A673 (cell line): ENCODE results near the gene PRKD1. TPM values are rescaled to one million over a fixed set of nuclear protein-coding genes. Genes with fewer than 3 reads are reported as not detected.

Source experiments
- Bru-seq: library from RNA; stranded (reverse); fragments of 400-500 nt; gene quantifications from one replicate; lab custom pipeline; 2021; lab: Mats Ljungman, UMichigan
- BruChase-seq, 2 experiments: library from RNA; stranded (reverse); fragments of 400-500 nt; gene quantifications; one replicate each; lab custom pipeline; 2021; lab: Mats Ljungman, UMichigan
- BruUV-seq: library from RNA; stranded (reverse); fragments of 400-500 nt; replicated peaks from 2 replicates; lab custom pipeline; 2021; lab: Mats Ljungman, UMichigan
- CTCF ChIA-PET: fragments of 300-600 bp; sonication (Branson Sonifier 250); formaldehyde crosslinking; loops from one replicate; lab custom pipeline; 2022; ENCODE audit warnings: antibody characterized with exemption; lab: Charles Lee
- POLR2A ChIA-PET: fragments of 300-600 bp; sonication (Branson Sonifier 250); formaldehyde crosslinking; loops from one replicate; lab custom pipeline; 2022; ENCODE audit warnings: antibody characterized with exemption; ENCODE audit not compliant: low non-redundant PET; lab: Charles Lee
- DNase-seq: peaks from one replicate; pipeline ENCODE4 v3.0.0-alpha.2; 2015; ENCODE audit warnings: low spot score
- H3K27ac ChIP-seq: fragments of 200-600 bp; sonication (generic); 2 replicates; pipeline ENCODE4 v1.5.1; 2016; ENCODE audit warnings: mixed run types, low read depth, mild to moderate bottlenecking, mixed read lengths, antibody characterized with exemption, low read length; ENCODE audit not compliant: poor library complexity, severe bottlenecking
- H3K27me3 ChIP-seq: fragments of 200-600 bp; sonication (generic); replicated peaks from 2 replicates; pipeline ENCODE4 v1.6.1; 2017; ENCODE audit warnings: mixed run types, low read depth, mild to moderate bottlenecking, mixed read lengths, antibody characterized with exemption, low read length; ENCODE audit not compliant: insufficient read depth, poor library complexity
- H3K36me3 ChIP-seq: fragments of 200-600 bp; sonication (generic); 2 replicates; pipeline ENCODE4 v1.6.1; 2016; ENCODE audit warnings: mixed run types, mild to moderate bottlenecking, mixed read lengths, antibody characterized with exemption, low read length; ENCODE audit not compliant: insufficient read depth, poor library complexity, severe bottlenecking
- H3K4me1 ChIP-seq: fragments of 200-600 bp; sonication (generic); 2 replicates; pipeline ENCODE4 v1.6.1; 2017; ENCODE audit warnings: mixed run types, mild to moderate bottlenecking, mixed read lengths, antibody characterized with exemption, low read length; ENCODE audit not compliant: insufficient read depth, poor library complexity, severe bottlenecking
- H3K4me3 ChIP-seq: fragments of 200-600 bp; sonication (generic); 2 replicates; pipeline ENCODE4 v1.5.1; 2016; ENCODE audit warnings: low read depth, mixed run types, mild to moderate bottlenecking, mixed read lengths, low read length; ENCODE audit not compliant: poor library complexity, severe bottlenecking
- H3K9me3 ChIP-seq: fragments of 200-600 bp; sonication (generic); 2 replicates; pipeline ENCODE4 v1.6.1; 2016; ENCODE audit warnings: mixed run types, low read depth, mild to moderate bottlenecking, mixed read lengths, antibody characterized with exemption, low read length; ENCODE audit not compliant: poor library complexity, severe bottlenecking
- EZH2 ChIP-seq: fragments of 200-600 bp; sonication (generic); IDR thresholded peaks from 2 replicates; pipeline ENCODE4 v1.6.1; 2017; ENCODE audit warnings: borderline replicate concordance, low read depth, mild to moderate bottlenecking, mixed read lengths, antibody characterized with exemption, low read length; ENCODE audit not compliant: poor library complexity, severe bottlenecking
- intact Hi-C: fragments of 100-400 bp; cut with micrococcal nuclease; formaldehyde crosslinking; loops from one replicate; pipeline ENCODE4 v1.10.0; 2022; ENCODE audit not compliant: unreplicated experiment
- long read RNA-seq: library from polyadenylated mRNA; stranded (forward); transcript quantifications from one replicate; pipeline ENCODE4 v2.0.0, GENCODE V29; 2022
- total RNA-seq: library from RNA; stranded (reverse); gene quantifications from 2 replicates; pipeline ENCODE4 v1.2.3, GENCODE V29; 2021
- TF ChIP-seq, protein P1 (sequence below): fragments of 300-800, 200-600 bp; sonication (generic); conservative IDR thresholded peaks from 2 replicates; pipeline ENCODE4 v1.5.1; 2017; ENCODE audit warnings: low read depth, mild to moderate bottlenecking, antibody characterized with exemption, low read length, moderate library complexity, mixed read lengths

The PRKD1 gene
- total RNA-seq (41.5 and 45.7 TPM in 2 replicates), Bru-seq, nascent RNA (percentile 93 among the genes with signal in this experiment), BruChase-seq, experiment 1, labeled RNA remaining after a 2-hour chase (percentile 81 among the genes with signal in this experiment), BruChase-seq, experiment 2, labeled RNA remaining after a 6-hour chase (percentile 80 among the genes with signal in this experiment)
- long read RNA-seq, partial matches to known transcripts = 10 of 20 reads
- long read RNA-seq, other reads (novel, unspliced or antisense) = 10 of 20 reads

DNA sequence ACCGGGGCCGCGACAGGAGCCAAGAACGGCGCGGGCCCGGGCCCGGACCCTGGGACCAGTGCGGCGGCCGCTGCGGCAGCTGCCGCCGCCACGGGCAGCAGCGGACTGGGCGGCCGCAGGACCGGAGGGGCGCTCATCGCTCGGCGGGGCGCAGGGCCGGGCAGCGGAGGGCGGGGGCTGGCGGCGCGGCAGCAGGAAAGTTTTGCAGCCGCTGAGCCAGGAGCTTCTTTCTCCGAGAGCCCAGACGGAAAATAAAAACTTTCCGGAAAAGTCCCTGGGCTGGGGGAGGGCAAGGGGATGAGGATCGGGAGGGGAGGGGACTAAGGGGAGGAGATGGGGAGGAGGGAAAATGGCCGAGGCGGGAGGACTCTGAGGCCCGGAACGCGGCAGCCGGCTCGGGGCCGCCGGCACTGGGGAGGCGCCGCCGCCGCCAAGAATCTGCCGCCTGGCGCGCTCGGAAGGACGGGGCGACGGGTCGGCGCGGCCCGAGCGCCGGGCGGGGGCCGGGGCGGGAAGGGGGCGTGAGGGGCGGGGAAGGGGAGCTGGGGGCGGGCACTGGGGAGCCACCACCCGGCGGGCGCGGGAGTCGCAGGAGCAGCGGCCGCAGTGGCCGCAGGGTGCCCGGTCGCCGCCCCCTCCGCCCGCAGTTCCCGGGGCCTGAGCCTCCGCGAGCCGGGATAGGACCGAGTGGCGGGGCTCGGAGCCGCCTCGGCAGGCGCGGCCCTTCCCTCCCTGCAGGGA, at the start of gene PRKD1:
TSS of gene PRKD1 (minus strand) at position 472 of the 741 bp plus-strand sequence.
- TF ChIP-seq, protein P1, sequence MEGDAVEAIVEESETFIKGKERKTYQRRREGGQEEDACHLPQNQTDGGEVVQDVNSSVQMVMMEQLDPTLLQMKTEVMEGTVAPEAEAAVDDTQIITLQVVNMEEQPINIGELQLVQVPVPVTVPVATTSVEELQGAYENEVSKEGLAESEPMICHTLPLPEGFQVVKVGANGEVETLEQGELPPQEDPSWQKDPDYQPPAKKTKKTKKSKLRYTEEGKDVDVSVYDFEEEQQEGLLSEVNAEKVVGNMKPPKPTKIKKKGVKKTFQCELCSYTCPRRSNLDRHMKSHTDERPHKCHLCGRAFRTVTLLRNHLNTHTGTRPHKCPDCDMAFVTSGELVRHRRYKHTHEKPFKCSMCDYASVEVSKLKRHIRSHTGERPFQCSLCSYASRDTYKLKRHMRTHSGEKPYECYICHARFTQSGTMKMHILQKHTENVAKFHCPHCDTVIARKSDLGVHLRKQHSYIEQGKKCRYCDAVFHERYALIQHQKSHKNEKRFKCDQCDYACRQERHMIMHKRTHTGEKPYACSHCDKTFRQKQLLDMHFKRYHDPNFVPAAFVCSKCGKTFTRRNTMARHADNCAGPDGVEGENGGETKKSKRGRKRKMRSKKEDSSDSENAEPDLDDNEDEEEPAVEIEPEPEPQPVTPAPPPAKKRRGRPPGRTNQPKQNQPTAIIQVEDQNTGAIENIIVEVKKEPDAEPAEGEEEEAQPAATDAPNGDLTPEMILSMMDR = no peak
- TF ChIP-seq EZH2 = no peak
- POLR2A ChIA-PET = no interaction called here
- no peaks in the 10 kb centered on the region for H3K27me3 ChIP-seq
- peak within 1 kb of the TSS; percentile 97 for H3K4me3 ChIP-seq
- CTCF ChIA-PET = interaction anchor here (0.7 kb wide), 1 partner anchor 193 kb away, joined by 7 read pairs; no protein-coding TSS in a partner anchor
- peak; percentile 78 for DNase-seq
- no peaks in the 10 kb centered on the region for H3K36me3 ChIP-seq
- peaks cover 42% of the 10 kb centered on the region for H3K4me1 ChIP-seq
- H3K27ac ChIP-seq = peak within 1 kb of the TSS; percentile 85
- no TSS peak for BruUV-seq
- no peaks in the 10 kb centered on the region for H3K9me3 ChIP-seq
- intact Hi-C loops = loop anchor here (5.0 to 10.0 kb wide), 4 partner anchors 80 to 285 kb away; no protein-coding TSS in a partner anchor

DNA sequence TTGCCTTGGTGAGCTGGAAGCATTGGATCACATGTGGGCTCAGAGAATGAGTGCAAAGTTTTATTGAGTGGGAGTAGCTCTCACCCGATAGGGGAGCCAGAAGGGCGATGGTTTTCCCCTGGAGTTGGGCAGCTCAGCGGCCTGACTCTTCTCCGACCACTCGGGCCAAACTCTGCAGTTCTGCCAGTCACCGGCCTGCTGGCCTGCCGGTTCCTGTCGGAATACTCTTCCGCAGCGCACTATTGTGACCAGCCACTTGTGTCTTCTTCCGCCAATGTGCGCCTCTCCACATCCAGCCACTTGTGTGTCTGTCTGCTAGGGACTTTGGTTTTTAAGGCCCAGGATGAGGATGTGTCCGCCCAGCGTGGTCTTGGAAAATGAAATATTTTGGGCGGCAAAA, 43.5 kb upstream of the PRKD1 start:
- ChIA-PET POLR2A (no interaction called here), CTCF (no interaction called here)
- Histone ChIP-seq H3K36me3 (no peaks in the 10 kb centered on the region), H3K27me3 (no peaks in the 10 kb centered on the region), H3K4me1 (no peaks in the 10 kb centered on the region), H3K27ac (no peak overlapping the region), H3K9me3 (no peaks in the 10 kb centered on the region), H3K4me3 (no peak overlapping the region)
- DNase-seq = no peak
- intact Hi-C loops = no loop called here
- TF ChIP-seq EZH2 = no peak
- TF ChIP-seq, protein P1 = no peak
- no TSS peak for BruUV-seq

DNA sequence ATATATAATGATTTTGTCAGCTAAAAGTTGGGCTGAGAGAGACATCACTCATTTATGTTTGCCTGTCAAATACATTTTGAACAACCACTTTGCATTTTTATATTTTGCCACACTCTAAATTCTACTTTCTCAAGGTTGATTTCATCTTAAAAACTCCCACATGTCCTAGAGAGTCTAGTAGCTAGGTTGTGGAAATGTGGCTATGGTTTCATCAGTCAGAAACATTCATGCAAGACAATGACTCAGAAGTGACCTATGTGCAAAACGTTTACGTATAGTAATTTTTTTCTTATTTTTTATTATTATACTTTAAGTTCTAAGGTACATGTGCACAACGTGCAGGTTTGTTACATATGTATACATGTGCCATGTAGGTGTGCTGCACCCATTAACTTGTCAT, 27.4 kb upstream of the PRKD1 start:
- TF ChIP-seq, protein P1 = no peak
- no peak for TF ChIP-seq EZH2
- H3K4me3 ChIP-seq = no peak overlapping the region
- DNase-seq = no peak
- ChIA-PET CTCF (no interaction called here), POLR2A (no interaction called here)
- no peak overlapping the region for H3K27ac ChIP-seq
- no TSS peak for BruUV-seq
- H3K4me1 ChIP-seq = no peaks in the 10 kb centered on the region
- no peaks in the 10 kb centered on the region for H3K36me3 ChIP-seq
- intact Hi-C loops = no loop called here
- no peaks in the 10 kb centered on the region for H3K9me3 ChIP-seq
- H3K27me3 ChIP-seq = no peaks in the 10 kb centered on the region
